ENCODE data around the gene PSMB4. TPM values are rescaled to one million over a fixed set of nuclear protein-coding genes. Genes with fewer than 3 reads are reported as not detected.
A peak's percentile ranks its signal among the peaks of the same experiment; 100 is the strongest.

PSMB4 gene
- total RNA-seq, 2 experiments from 2014 or later, result 316 to 324 TPM

- peak overlapping the region in 1 of 2 donors; percentile 97 for H3K27ac ChIP-seq (ENCODE audit: low read depth in 1 of 2, low read length in 2 of 2)
- no peaks in the 10 kb centered on the region for H3K27me3 Mint-ChIP-seq
- ChIA-PET POLR2A (interaction anchor here (0.9 to 2.2 kb wide), 2 partner anchors 54 to 120 kb away, joined by 4 to 13 read pairs; partner anchors contain the start of gene RFX5), CTCF (no interaction called here)
- no peaks in the 10 kb centered on the region for H3K9me3 ChIP-seq (ENCODE audit: control insufficient read depth in 1 of 2, insufficient read depth in 1 of 2, low read length in 2 of 2)
- no peaks in the 10 kb centered on the region for H3K27me3 ChIP-seq (ENCODE audit: control insufficient read depth in 1 of 2, insufficient read depth in 2 of 2, low read length in 2 of 2)
- H3K4me1 Mint-ChIP-seq (ENCODE audit: low read depth), result peaks cover 27% of the 10 kb centered on the region
- peaks cover 50% of the 10 kb centered on the region for H3K36me3 ChIP-seq (ENCODE audit: insufficient read depth, low read length)
- DNase-seq (no peak), ATAC-seq (ENCODE audit: poor library complexity) (no peak)
- H3K27ac Mint-ChIP-seq, result peak overlapping the region; percentile 93
- peaks cover 29% of the 10 kb centered on the region for H3K4me1 ChIP-seq (ENCODE audit: insufficient read depth, low read length)
- H3K36me3 Mint-ChIP-seq (ENCODE audit: low read depth), result peaks cover 71% of the 10 kb centered on the region
- intact Hi-C loops (cut with DNase I, micrococcal nuclease), result loop anchor here in 1 of 2 experiments (5.0 kb wide), 1 partner anchor 56 kb away; the partner anchor contains the start of gene POGZ
- H3K4me3 Mint-ChIP-seq, result peak overlapping the region; percentile 93
- no peak overlapping the region for H3K4me3 ChIP-seq (ENCODE audit: low read length)
- H3K9me3 Mint-ChIP-seq, result no peaks in the 10 kb centered on the region
- no peak for TF ChIP-seq CTCF (IDR thresholded peaks at IDR 0.05)
Observed at GRCh38 chr1:151401125-151401788, 1.9 kb downstream of the PSMB4 start.

- intact Hi-C loops (cut with DNase I, micrococcal nuclease), result loop anchor here in 1 of 2 experiments (5.0 kb wide), 1 partner anchor 55 kb away; the partner anchor contains the start of gene POGZ
- no peak for ATAC-seq (ENCODE audit: poor library complexity)
- Histone ChIP-seq H3K27ac (ENCODE audit: low read depth in 1 of 2, low read length in 2 of 2) (no peak overlapping the region), H3K4me1 (ENCODE audit: insufficient read depth, low read length) (peaks cover 29% of the 10 kb centered on the region), H3K36me3 (ENCODE audit: insufficient read depth, low read length) (peaks cover 56% of the 10 kb centered on the region), H3K27me3 (ENCODE audit: control insufficient read depth in 1 of 2, insufficient read depth in 2 of 2, low read length in 2 of 2) (no peaks in the 10 kb centered on the region), H3K4me3 (ENCODE audit: low read length) (no peak overlapping the region), H3K9me3 (ENCODE audit: control insufficient read depth in 1 of 2, insufficient read depth in 1 of 2, low read length in 2 of 2) (no peaks in the 10 kb centered on the region)
- H3K36me3 Mint-ChIP-seq (ENCODE audit: low read depth), result peaks cover 77% of the 10 kb centered on the region
- POLR2A ChIA-PET, result interaction anchor here (1.2 kb wide), 1 partner anchor 74 kb away, joined by 3 read pairs; the partner anchor contains the start of gene PI4KB
- H3K27me3 Mint-ChIP-seq, result no peaks in the 10 kb centered on the region
- no peak for TF ChIP-seq CTCF (IDR thresholded peaks at IDR 0.05)
- peaks cover 27% of the 10 kb centered on the region for H3K4me1 Mint-ChIP-seq (ENCODE audit: low read depth)
- CTCF ChIA-PET, result interaction anchor here (0.9 kb wide), 1 partner anchor 101 kb away, joined by 4 read pairs; no protein-coding TSS in a partner anchor
- peak overlapping the region; percentile 93 for H3K27ac Mint-ChIP-seq
- DNase-seq, result no peak
- H3K9me3 Mint-ChIP-seq, result no peaks in the 10 kb centered on the region
- peak overlapping the region; percentile 93 for H3K4me3 Mint-ChIP-seq
Observed at GRCh38 chr1:151401860-151402259, 2.5 kb downstream of the PSMB4 start.

GRCh38 chr1:151402764-151403163, 3.4 kb downstream of the PSMB4 start:
- ChIA-PET POLR2A (interaction anchor here (1.2 kb wide), 1 partner anchor 75 kb away, joined by 3 read pairs; the partner anchor contains the start of gene PI4KB), CTCF (interaction anchor here (0.7 to 0.9 kb wide), 3 partner anchors 9 to 102 kb away, joined by 3 to 4 read pairs (median 3); no protein-coding TSS in a partner anchor)
- Histone ChIP-seq H3K36me3 (ENCODE audit: insufficient read depth, low read length) (peaks cover 64% of the 10 kb centered on the region), H3K9me3 (ENCODE audit: control insufficient read depth in 1 of 2, insufficient read depth in 1 of 2, low read length in 2 of 2) (no peaks in the 10 kb centered on the region), H3K4me1 (ENCODE audit: insufficient read depth, low read length) (peaks cover 29% of the 10 kb centered on the region), H3K27ac (ENCODE audit: low read depth in 1 of 2, low read length in 2 of 2) (no peak overlapping the region), H3K4me3 (ENCODE audit: low read length) (no peak overlapping the region), H3K27me3 (ENCODE audit: control insufficient read depth in 1 of 2, insufficient read depth in 2 of 2, low read length in 2 of 2) (no peaks in the 10 kb centered on the region)
- TF ChIP-seq CTCF (IDR thresholded peaks at IDR 0.05), result no peak
- no peak for DNase-seq
- peaks cover 27% of the 10 kb centered on the region for H3K4me1 Mint-ChIP-seq (ENCODE audit: low read depth)
- ATAC-seq (ENCODE audit: poor library complexity), result no peak
- no peaks in the 10 kb centered on the region for H3K9me3 Mint-ChIP-seq
- peak overlapping the region; percentile 93 for H3K27ac Mint-ChIP-seq
- H3K27me3 Mint-ChIP-seq, result no peaks in the 10 kb centered on the region
- intact Hi-C loops (cut with DNase I, micrococcal nuclease), result loop anchor here in 1 of 2 experiments (5.0 kb wide), 1 partner anchor 55 kb away; the partner anchor contains the start of gene POGZ
- peak overlapping the region; percentile 93 for H3K4me3 Mint-ChIP-seq
- H3K36me3 Mint-ChIP-seq (ENCODE audit: low read depth), result peaks cover 86% of the 10 kb centered on the region

All from CD4-positive, alpha-beta T cell (primary cell).